AML-193 (cell line): Measurements from ENCODE around the gene DUS1L.

Source experiments
- DNase-seq, 2 experiments: peaks; one replicate each; lab custom pipeline; 2025; lab: John Stamatoyannopoulos, UW

The DUS1L gene

GRCh38 chr17:82012640-82013295, 52.8 kb downstream of the DUS1L start:
- DNase-seq: no peak

GRCh38 chr17:82012261-82012639, 53.4 kb downstream of the DUS1L start:
- no peak for DNase-seq

- DNase-seq: no peak
Observed at GRCh38 chr17:82011617-82012187, 53.9 kb downstream of the DUS1L start.

GRCh38 chr17:82010575-82011525, 54.8 kb downstream of the DUS1L start:
- no peak for DNase-seq

GRCh38 chr17:82009413-82009812, 56.2 kb downstream of the DUS1L start:
- DNase-seq: no peak

GRCh38 chr17:82008941-82009405, 56.6 kb downstream of the DUS1L start:
- DNase-seq: no peak

- DNase-seq: no peak
Observed at GRCh38 chr17:82008258-82008940, 57.2 kb downstream of the DUS1L start.
